HFFc6 (cell line): ENCODE measurements around the gene CCSER1. TPM values are rescaled to one million over a fixed set of nuclear protein-coding genes. Genes with fewer than 3 reads are reported as not detected.

ENCODE experiments used
- DNase-seq: peaks from one replicate; pipeline ENCODE4 v3.0.0-alpha.2; 2018
- H3K27ac Mint-ChIP-seq: 2 replicates; pipeline ENCODE4 v1.8.0; 2020; ENCODE audit warnings: mild to moderate bottlenecking, mixed read lengths
- H3K27me3 Mint-ChIP-seq: 2 replicates; pipeline ENCODE4 v1.8.0; 2021; ENCODE audit warnings: mild to moderate bottlenecking, moderate library complexity, mixed read lengths; ENCODE audit not compliant: insufficient read depth
- H3K36me3 Mint-ChIP-seq: 2 replicates; pipeline ENCODE4 v1.8.0; 2021; ENCODE audit warnings: low read depth, mixed read lengths
- H3K4me1 Mint-ChIP-seq: 2 replicates; pipeline ENCODE4 v1.8.0; 2020; ENCODE audit warnings: low read depth, mixed read lengths
- H3K4me3 Mint-ChIP-seq: 2 replicates; pipeline ENCODE4 v1.8.0; 2020; ENCODE audit warnings: mild to moderate bottlenecking, moderate library complexity, mixed read lengths
- H3K9me3 Mint-ChIP-seq: 2 replicates; pipeline ENCODE4 v1.8.0; 2020; ENCODE audit warnings: mild to moderate bottlenecking, mixed read lengths
- total RNA-seq, 6 experiments: library from RNA; stranded (reverse); fragmentation: NEBNext Ultra II Directional; extraction: Animal tissue kit (Norgen Biotek cat#: 25700); gene quantifications; 2 replicates in 1 of 6; 3 replicates in 5 of 6; pipeline ENCODE4 v1.2.3, GENCODE V29; 2021
- TF ChIP-seq, protein P1 (sequence below): fragments of 200-600 bp; sonication (generic); IDR thresholded peaks from 2 replicates; pipeline ENCODE4 v1.5.0; 2021; ENCODE audit warnings: antibody characterized with exemption, mild to moderate bottlenecking

CCSER1 gene
- total RNA-seq, 6 experiments from 2014 or later = not detected

DNA sequence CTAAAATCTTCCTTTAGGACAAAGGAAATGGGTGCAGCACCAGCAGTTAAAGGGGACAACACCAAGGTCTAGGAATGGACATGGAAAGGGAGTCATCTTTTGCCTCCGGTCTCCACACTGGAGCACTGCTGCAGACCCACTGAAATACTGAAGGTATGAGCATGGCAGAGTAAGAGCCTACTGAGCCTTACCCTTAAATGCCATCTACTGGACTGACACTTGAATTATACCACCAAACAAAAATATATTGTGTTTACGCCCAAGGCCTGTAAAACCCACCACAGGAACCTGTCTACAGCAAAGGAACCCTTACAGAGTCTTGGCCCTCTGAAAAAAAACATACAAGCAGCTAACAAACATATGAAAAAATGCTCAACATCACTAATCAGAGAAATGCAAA lies 443.4 kb downstream of the CCSER1 start:
- no peaks in the 10 kb centered on the region; the same call in 1 of the 2 replicates for H3K36me3 Mint-ChIP-seq
- H3K4me3 Mint-ChIP-seq = no peak overlapping the region
- H3K27ac Mint-ChIP-seq = no peak overlapping the region
- no peaks in the 10 kb centered on the region for H3K4me1 Mint-ChIP-seq
- H3K27me3 Mint-ChIP-seq = peaks cover 1% of the 10 kb centered on the region
- DNase-seq = no peak
- H3K9me3 Mint-ChIP-seq = peaks cover 49% of the 10 kb centered on the region
- TF ChIP-seq, protein P1, sequence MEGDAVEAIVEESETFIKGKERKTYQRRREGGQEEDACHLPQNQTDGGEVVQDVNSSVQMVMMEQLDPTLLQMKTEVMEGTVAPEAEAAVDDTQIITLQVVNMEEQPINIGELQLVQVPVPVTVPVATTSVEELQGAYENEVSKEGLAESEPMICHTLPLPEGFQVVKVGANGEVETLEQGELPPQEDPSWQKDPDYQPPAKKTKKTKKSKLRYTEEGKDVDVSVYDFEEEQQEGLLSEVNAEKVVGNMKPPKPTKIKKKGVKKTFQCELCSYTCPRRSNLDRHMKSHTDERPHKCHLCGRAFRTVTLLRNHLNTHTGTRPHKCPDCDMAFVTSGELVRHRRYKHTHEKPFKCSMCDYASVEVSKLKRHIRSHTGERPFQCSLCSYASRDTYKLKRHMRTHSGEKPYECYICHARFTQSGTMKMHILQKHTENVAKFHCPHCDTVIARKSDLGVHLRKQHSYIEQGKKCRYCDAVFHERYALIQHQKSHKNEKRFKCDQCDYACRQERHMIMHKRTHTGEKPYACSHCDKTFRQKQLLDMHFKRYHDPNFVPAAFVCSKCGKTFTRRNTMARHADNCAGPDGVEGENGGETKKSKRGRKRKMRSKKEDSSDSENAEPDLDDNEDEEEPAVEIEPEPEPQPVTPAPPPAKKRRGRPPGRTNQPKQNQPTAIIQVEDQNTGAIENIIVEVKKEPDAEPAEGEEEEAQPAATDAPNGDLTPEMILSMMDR = no peak

DNA sequence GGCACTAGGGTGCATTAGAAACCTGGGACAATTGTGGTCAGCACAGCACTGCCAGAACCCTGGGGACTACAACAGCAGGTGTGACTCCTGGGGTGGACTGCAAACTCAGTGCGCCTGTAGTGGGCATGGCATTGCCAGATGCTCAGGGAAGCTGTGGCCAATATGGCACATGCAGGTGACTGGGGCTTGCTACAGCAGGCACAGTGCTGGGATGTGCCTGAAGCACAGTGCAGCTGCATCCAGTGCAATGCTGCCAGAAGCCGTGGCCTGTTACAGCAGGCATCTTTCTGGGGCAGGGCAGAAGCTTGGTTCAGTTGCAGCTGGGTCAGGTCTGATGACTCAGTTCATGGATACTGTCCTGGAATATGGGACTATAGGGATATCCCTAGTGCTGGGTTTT lies 445.8 kb downstream of the CCSER1 start:
- Mint-ChIP-seq H3K4me1 (no peaks in the 10 kb centered on the region), H3K27ac (no peak overlapping the region)
- TF ChIP-seq, protein P1 = no peak

DNA sequence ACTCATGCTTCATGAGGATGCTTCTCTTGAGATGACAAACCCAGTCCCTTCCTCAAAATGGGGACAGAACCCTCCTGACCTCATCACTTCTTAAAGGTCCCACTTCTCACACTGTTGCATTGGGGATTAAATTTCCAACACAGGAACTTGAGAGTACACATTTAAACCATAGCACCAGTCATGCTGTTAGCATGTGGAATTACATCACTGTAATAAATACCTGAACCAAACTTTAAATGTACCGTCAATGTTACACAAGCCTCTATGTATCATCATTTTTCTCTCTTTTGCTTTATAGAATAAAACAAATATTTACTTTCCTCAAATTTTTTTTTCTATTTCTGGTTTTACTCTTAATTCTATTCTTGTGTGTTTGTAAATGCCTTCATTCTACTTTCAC lies 448.2 kb downstream of the CCSER1 start:
- Mint-ChIP-seq H3K36me3 (no peaks in the 10 kb centered on the region), H3K4me1 (no peaks in the 10 kb centered on the region), H3K27ac (no peak overlapping the region), H3K4me3 (no peak overlapping the region), H3K27me3 (no peaks in the 10 kb centered on the region), H3K9me3 (peaks cover 33% of the 10 kb centered on the region)
- TF ChIP-seq, protein P1 = no peak
- DNase-seq = no peak

More for the DNA sequence above, 445.8 kb downstream of the CCSER1 start:
- H3K4me3 Mint-ChIP-seq = no peak overlapping the region
- H3K27me3 Mint-ChIP-seq = no peaks in the 10 kb centered on the region; the same call in 1 of the 2 replicates
- no peaks in the 10 kb centered on the region for H3K36me3 Mint-ChIP-seq
- peaks cover 47% of the 10 kb centered on the region for H3K9me3 Mint-ChIP-seq
- no peak for DNase-seq

DNA sequence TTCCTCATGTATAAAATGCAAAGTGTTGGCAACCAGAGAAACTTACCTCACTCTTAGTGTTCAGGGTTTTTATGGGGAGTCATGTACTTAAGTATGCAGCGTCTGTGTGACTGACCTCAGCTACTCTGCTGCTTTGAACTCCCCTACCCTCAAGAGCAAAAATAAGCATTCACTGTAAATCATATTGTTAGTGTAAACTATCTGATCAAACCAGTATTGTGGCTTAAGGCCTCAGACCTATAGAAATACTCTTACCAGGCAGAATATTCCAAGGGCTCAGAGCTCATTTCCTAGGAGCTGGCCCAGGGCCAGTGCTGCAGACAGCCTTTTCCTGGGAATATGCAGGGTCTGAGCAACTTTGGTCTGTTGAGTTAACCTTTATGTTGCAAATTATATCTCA lies 453.1 kb downstream of the CCSER1 start:
- TF ChIP-seq, protein P1 = no peak
- H3K36me3 Mint-ChIP-seq = no peaks in the 10 kb centered on the region
- H3K4me1 Mint-ChIP-seq = no peaks in the 10 kb centered on the region

DNA sequence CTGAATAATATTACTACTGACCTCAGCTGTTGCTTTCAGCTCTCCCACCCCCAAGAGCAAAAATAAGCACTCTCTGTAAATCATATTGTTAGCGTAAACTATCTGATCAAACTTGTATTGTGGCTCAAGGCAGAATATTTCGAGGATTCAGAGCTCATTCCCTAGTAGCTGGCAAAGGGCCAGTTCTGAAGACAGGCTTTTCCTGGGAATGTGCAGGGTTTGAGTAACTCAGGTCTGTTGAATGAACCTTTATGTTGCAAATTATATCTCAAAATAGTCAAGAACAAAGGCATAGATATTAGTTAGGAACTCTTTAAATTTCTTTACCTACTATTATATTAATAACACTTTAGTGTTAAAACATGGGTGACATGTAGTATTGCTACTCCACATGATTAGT lies 454.9 kb downstream of the CCSER1 start:
- no peak for DNase-seq
- H3K4me3 Mint-ChIP-seq = no peak overlapping the region
- TF ChIP-seq, protein P1 = no peak
- H3K27me3 Mint-ChIP-seq = no peaks in the 10 kb centered on the region
- peaks cover 9% of the 10 kb centered on the region for H3K9me3 Mint-ChIP-seq
- no peaks in the 10 kb centered on the region for H3K36me3 Mint-ChIP-seq
- no peaks in the 10 kb centered on the region for H3K4me1 Mint-ChIP-seq
- H3K27ac Mint-ChIP-seq = no peak overlapping the region

More for the DNA sequence above, 453.1 kb downstream of the CCSER1 start:
- H3K9me3 Mint-ChIP-seq = peaks cover 20% of the 10 kb centered on the region
- H3K27me3 Mint-ChIP-seq = no peaks in the 10 kb centered on the region
- DNase-seq = no peak
- no peak overlapping the region for H3K4me3 Mint-ChIP-seq
- H3K27ac Mint-ChIP-seq = no peak overlapping the region

DNA sequence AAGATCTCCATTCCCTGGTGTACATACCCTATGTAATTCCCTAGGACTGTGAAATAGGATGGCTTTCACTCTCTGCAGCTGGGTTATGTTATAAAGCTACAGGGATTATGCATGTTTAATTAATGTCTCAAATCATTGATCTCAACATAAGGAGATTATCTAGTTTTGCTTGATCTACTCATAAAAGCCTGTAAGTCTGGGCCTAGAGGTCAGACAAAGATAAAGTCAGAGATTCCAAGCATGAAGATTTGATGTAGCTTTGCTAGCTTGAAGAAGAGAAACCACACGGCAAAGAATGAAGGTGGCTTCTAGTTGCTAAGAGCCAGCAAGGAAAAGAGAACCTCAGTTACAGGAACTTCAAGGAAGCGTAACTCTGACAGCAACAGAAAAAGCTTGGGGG lies 456.9 kb downstream of the CCSER1 start:
- DNase-seq = no peak
- TF ChIP-seq, protein P1 = no peak
- Mint-ChIP-seq H3K4me3 (no peak overlapping the region), H3K27ac (no peak overlapping the region), H3K9me3 (peaks cover 17% of the 10 kb centered on the region), H3K27me3 (no peaks in the 10 kb centered on the region), H3K4me1 (no peaks in the 10 kb centered on the region), H3K36me3 (no peaks in the 10 kb centered on the region)
